Hepatic stellate cell (primary cell): Measurements from ENCODE around the gene SAMD7.

Experiments
- DNase-seq: peaks from one replicate; pipeline ENCODE4 v3.0.0; 2011; ENCODE audit warnings: low spot score

SAMD7 gene

GRCh38 chr3:169966951-169967915 is 55.9 kb downstream of the SAMD7 start:
- DNase-seq, result peak; percentile 43

GRCh38 chr3:169968224-169968885 is 57.0 kb downstream of the SAMD7 start:
- no peak for DNase-seq

GRCh38 chr3:169969174-169970095 is 58.1 kb downstream of the SAMD7 start:
- no peak for DNase-seq

- DNase-seq, result no peak
These were observed 59.5 kb downstream of the SAMD7 start for GRCh38 chr3:169970847-169971246.

- no peak for DNase-seq
These were observed 60.1 kb downstream of the SAMD7 start for GRCh38 chr3:169971522-169971921.

- no peak for DNase-seq
These were observed 68.7 kb downstream of the SAMD7 start for GRCh38 chr3:169980055-169980454.

GRCh38 chr3:169984292-169984691 is 72.9 kb downstream of the SAMD7 start:
- no peak for DNase-seq
